Cardiac fibroblast (primary cell): ENCODE data around the gene MAGED4B.

Source experiments
- DNase-seq, 2 donors: peaks; one replicate each; pipeline versions ENCODE4 v3.0.0 to v3.0.0-alpha.2; 2010; ENCODE audit warnings: low read depth in 2 of 2
- H3K4me3 ChIP-seq, 2 donors: replicated peaks in 1 of 2; 1 replicate in 1 of 2; 2 replicates in 1 of 2; pipeline ENCODE4 v1.5.1; 2011; ENCODE audit warnings: low read depth in 2 of 2, low read length in 2 of 2, mild to moderate bottlenecking in 2 of 2, moderate library complexity in 1 of 2
- CTCF ChIP-seq: IDR thresholded peaks from one replicate; pipeline ENCODE4 v1.5.1; 2011; ENCODE audit warnings: low read depth, mild to moderate bottlenecking, low read length, inconsistent platforms

The MAGED4B gene

GRCh38 chrX:52015794-52016193 is 53.2 kb downstream of the MAGED4B start:
- H3K4me3 ChIP-seq: no peak overlapping the region
- TF ChIP-seq CTCF: no peak

More at GRCh38 chrX:52015794-52016193, 53.2 kb downstream of the MAGED4B start:
- no peak for DNase-seq
